AG04449 (cell line): ENCODE measurements around the gene PIK3AP1.

Experiments
- CTCF ChIA-PET: fragments of 350-600 bp; formaldehyde crosslinking; extraction: SDS; loops from one replicate; lab custom pipeline; 2021; ENCODE audit warnings: antibody characterized with exemption; lab: Yijun Ruan, JAX
- POLR2A ChIA-PET: fragments of 400-600, 350-600 bp; formaldehyde crosslinking; extraction: SDS; loops from one replicate; lab custom pipeline; 2020; ENCODE audit warnings: antibody characterized with exemption, inconsistent platforms; lab: Yijun Ruan, JAX
- DNase-seq: peaks from one replicate; pipeline ENCODE4 v3.0.0-alpha.2; 2010; ENCODE audit warnings: low read depth, low spot score
- H3K4me3 ChIP-seq: 2 replicates; pipeline ENCODE4 v1.5.1; 2011; ENCODE audit warnings: low read depth, mild to moderate bottlenecking, control low read depth, low read length
- CTCF ChIP-seq: IDR thresholded peaks from one replicate; pipeline ENCODE4 v1.5.1; 2011; ENCODE audit warnings: mild to moderate bottlenecking, moderate library complexity, low read length, control low read depth, inconsistent platforms; ENCODE audit not compliant: insufficient read depth; ENCODE audit errors: missing control alignments

Gene PIK3AP1

GRCh38 chr10:96584474-96584873, 135.8 kb downstream of the PIK3AP1 start:
- no peak for TF ChIP-seq CTCF
- no peak overlapping the region for H3K4me3 ChIP-seq
- no peak for DNase-seq
- ChIA-PET POLR2A (no interaction called here), CTCF (interaction anchor here (1.2 kb wide), 1 partner anchor 21 kb away, joined by 6 read pairs; no protein-coding TSS in a partner anchor)

- CTCF ChIA-PET = no interaction called here
- POLR2A ChIA-PET = no interaction called here
- H3K4me3 ChIP-seq = no peak overlapping the region
- no peak for TF ChIP-seq CTCF
- no peak for DNase-seq
Observed at GRCh38 chr10:96584035-96584434, 136.3 kb downstream of the PIK3AP1 start.

DNA sequence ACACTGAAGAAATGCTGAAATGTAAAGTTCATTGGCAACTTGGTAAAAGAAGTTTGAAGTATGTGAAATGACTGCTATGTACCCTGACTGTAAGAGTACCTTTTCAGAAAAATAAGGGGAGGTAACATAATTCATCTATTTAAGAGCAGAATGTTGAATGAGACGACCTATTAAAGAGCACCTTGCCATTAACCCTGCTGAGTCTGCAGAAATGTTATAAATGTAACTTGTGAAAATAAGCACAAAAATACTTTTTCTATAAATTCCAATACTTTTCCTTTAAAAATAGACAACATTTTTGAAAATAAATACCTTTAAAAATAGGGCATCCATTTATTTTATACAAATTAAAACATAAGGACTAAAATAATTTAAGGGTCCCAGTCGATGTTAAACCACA, 141.2 kb downstream of the PIK3AP1 start:
- ChIA-PET POLR2A (no interaction called here), CTCF (interaction anchor here (2.4 kb wide), 1 partner anchor 204 kb away, joined by 7 read pairs; no protein-coding TSS in a partner anchor)
- TF ChIP-seq CTCF = no peak
- no peak overlapping the region for H3K4me3 ChIP-seq
- DNase-seq = no peak

DNA sequence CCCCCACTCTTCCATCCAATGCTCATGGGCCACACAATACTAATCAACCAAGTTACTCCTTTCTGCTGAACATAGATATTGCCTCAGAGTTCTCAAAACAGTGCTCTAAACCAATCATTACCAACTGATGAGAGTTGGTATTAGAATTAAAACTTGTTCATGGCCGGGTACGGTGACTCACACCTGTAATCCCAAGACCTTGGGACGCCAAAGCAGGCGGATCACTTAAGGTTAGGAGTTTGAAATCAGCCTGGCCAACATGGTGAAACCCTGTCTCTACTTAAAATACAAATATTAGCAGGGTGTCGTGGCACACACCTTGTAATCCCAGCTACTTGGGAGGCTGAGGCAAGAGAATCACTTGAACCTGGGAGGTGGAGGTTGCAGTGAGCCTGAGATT, 141.7 kb downstream of the PIK3AP1 start:
- DNase-seq = no peak
- POLR2A ChIA-PET = no interaction called here

DNA sequence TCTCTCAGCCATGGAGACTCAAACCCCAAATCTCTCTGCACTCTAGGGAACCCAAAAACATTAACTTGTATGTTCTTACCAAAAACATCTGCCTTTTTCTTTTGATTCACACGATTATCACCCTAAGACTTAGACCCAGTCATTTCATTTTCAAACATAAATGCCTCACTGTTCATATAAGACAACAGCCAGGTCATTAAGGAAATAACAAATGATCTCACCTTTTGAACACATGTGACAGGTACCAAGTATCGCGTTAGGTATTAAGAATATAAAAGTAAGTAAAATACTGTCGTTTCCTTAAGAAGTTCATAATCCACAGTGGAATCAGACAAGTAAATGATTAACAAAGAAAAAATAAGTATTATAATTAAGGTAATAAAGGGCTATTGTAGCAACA, 142.3 kb downstream of the PIK3AP1 start:
- POLR2A ChIA-PET = no interaction called here
- no peak overlapping the region for H3K4me3 ChIP-seq
- no peak for DNase-seq
- TF ChIP-seq CTCF = no peak
- CTCF ChIA-PET = interaction anchor here (0.6 kb wide), 2 partner anchors 62 to 64 kb away, joined by 4 read pairs; partner anchors contain the start of gene TLL2

More for the DNA sequence above, 141.7 kb downstream of the PIK3AP1 start:
- CTCF ChIA-PET = interaction anchor here (0.6 kb wide), 1 partner anchor 65 kb away, joined by 4 read pairs; the partner anchor contains the start of gene TLL2
- H3K4me3 ChIP-seq = no peak overlapping the region
- TF ChIP-seq CTCF = no peak

GRCh38 chr10:96577069-96577468, 143.2 kb downstream of the PIK3AP1 start:
- no peak for DNase-seq
- CTCF ChIA-PET = no interaction called here

More at GRCh38 chr10:96577069-96577468, 143.2 kb downstream of the PIK3AP1 start:
- H3K4me3 ChIP-seq = no peak overlapping the region
- POLR2A ChIA-PET = no interaction called here
- TF ChIP-seq CTCF = no peak
